Femur (tissue), 1 donor: Measurements from ENCODE around the gene USP1.

ENCODE experiments used
- DNase-seq: peaks from one replicate; pipeline ENCODE4 v3.0.0-alpha.2; 2017

The USP1 gene

DNA sequence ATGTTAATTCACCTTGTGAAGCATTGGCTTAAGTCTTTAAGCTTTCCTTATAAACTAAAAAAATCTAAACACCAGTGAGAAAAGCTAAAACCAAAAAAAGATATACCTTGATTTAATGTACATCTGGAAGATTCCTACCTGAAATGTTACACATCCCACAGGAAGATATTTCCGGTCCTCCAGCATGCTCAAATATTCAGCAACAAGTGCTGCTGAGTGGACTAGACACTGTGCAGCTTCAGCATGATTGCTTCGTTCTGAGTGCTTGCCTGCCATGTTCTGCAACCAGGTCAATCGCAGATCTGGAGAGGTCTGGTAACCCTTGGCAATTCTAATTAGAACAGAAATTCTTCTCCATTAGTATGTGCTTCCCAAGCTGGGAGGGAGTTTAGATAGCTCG lies 57.3 kb downstream of the USP1 start:
- DNase-seq = no peak

DNA sequence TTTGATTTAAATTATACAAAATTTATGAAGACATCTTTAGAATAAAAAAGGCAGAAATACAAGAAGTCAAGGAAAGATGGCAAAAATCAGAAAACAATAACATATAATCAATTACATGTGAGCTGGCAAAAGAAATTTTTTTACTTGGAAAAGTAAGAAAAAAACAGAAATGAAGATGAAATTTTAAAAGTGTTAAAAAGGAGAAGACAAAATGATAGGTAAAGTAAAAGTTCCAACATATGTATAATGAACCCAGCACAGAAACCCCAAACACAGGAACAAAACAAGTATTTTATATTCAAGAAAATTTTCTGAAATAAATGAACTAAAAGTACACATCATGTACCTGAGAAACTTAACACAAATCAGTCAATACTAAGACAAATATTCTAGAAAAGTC lies 63.4 kb downstream of the USP1 start:
- DNase-seq = no peak
